ENCODE data around the gene NIBAN1. TPM values are rescaled to one million over a fixed set of nuclear protein-coding genes. Genes with fewer than 3 reads are reported as not detected.

The NIBAN1 gene
- polyA plus RNA-seq, 1 donor from 2014 or later = 0.09 TPM

- H3K4me2 ChIP-seq (ENCODE audit: low read length) = no peak overlapping the region
- no peak overlapping the region for H3K27ac ChIP-seq (ENCODE audit: low read length)
- H3K27me3 ChIP-seq (ENCODE audit: insufficient read depth, low read depth, low read length) = peaks cover 4% of the 10 kb centered on the region
- H3F3A ChIP-seq (ENCODE audit: insufficient read depth, low read length, poor library complexity, severe bottlenecking) = no peaks in the 10 kb centered on the region
- H3K9me3 ChIP-seq (ENCODE audit: low read length) = no peaks in the 10 kb centered on the region
- TF ChIP-seq POLR2AphosphoS5 (IDR thresholded peaks at IDR 0.05) = no peak
- TF ChIP-seq REST (IDR thresholded peaks at IDR 0.05; ENCODE audit: borderline replicate concordance) = no peak
- no peak for TF ChIP-seq SMC3 (conservative IDR thresholded peaks at IDR 0.05; ENCODE audit: poor library complexity)
- TF ChIP-seq TAF1 (IDR thresholded peaks at IDR 0.05; ENCODE audit: low read depth) = no peak
- TF ChIP-seq MXI1 (conservative IDR thresholded peaks at IDR 0.05; ENCODE audit: poor library complexity, severe bottlenecking) = no peak
- TF ChIP-seq EZH2 (IDR thresholded peaks at IDR 0.05; ENCODE audit: borderline replicate concordance, insufficient read depth, low read length, poor library complexity, severe bottlenecking) = no peak
- TF ChIP-seq EP300 (conservative IDR thresholded peaks at IDR 0.05; ENCODE audit: poor library complexity, severe bottlenecking) = no peak
- TF ChIP-seq RAD21 (conservative IDR thresholded peaks at IDR 0.05) = no peak
- no peak for TF ChIP-seq CTCF (IDR thresholded peaks at IDR 0.05; ENCODE audit: poor library complexity, severe bottlenecking)
- H3K9me2 ChIP-seq (ENCODE audit: insufficient read depth, low read length) = no peaks in the 10 kb centered on the region
- H3K4me3 ChIP-seq (ENCODE audit: low read length) = no peak overlapping the region
- no peak overlapping the region for H2AFZ ChIP-seq (ENCODE audit: low read depth, low read length)
- no peaks in the 10 kb centered on the region for H4K20me1 ChIP-seq (ENCODE audit: insufficient read depth)
- no peaks in the 10 kb centered on the region for H3K36me3 ChIP-seq (ENCODE audit: insufficient read depth, low read length)
- no peaks in the 10 kb centered on the region for H3K79me2 ChIP-seq (replicated peaks; ENCODE audit: insufficient read depth, low read length)
- H3K9ac ChIP-seq (ENCODE audit: low read length) = no peak overlapping the region
These were observed 42.0 kb downstream of the NIBAN1 start for GRCh38 chr1:184932319-184932718.

GRCh38 chr1:184931566-184931965 is 42.7 kb downstream of the NIBAN1 start:
- Histone ChIP-seq H3K9me3 (ENCODE audit: low read length) (no peaks in the 10 kb centered on the region), H4K20me1 (ENCODE audit: insufficient read depth) (no peaks in the 10 kb centered on the region), H3K36me3 (ENCODE audit: insufficient read depth, low read length) (no peaks in the 10 kb centered on the region), H3K4me2 (ENCODE audit: low read length) (no peak overlapping the region), H3K27me3 (ENCODE audit: insufficient read depth, low read depth, low read length) (peaks cover 4% of the 10 kb centered on the region), H3K4me3 (ENCODE audit: low read length) (no peak overlapping the region), H3K9me2 (ENCODE audit: insufficient read depth, low read length) (no peaks in the 10 kb centered on the region), H3F3A (ENCODE audit: insufficient read depth, low read length, poor library complexity, severe bottlenecking) (no peaks in the 10 kb centered on the region), H3K9ac (ENCODE audit: low read length) (no peak overlapping the region), H3K79me2 (replicated peaks; ENCODE audit: insufficient read depth, low read length) (no peaks in the 10 kb centered on the region), H2AFZ (ENCODE audit: low read depth, low read length) (no peak overlapping the region), H3K27ac (ENCODE audit: low read length) (no peak overlapping the region)
- TF ChIP-seq EZH2 (IDR thresholded peaks at IDR 0.05; ENCODE audit: borderline replicate concordance, insufficient read depth, low read length, poor library complexity, severe bottlenecking) (no peak), MXI1 (conservative IDR thresholded peaks at IDR 0.05; ENCODE audit: poor library complexity, severe bottlenecking) (no peak), RAD21 (conservative IDR thresholded peaks at IDR 0.05) (no peak), REST (IDR thresholded peaks at IDR 0.05; ENCODE audit: borderline replicate concordance) (no peak), POLR2AphosphoS5 (IDR thresholded peaks at IDR 0.05) (no peak), TAF1 (IDR thresholded peaks at IDR 0.05; ENCODE audit: low read depth) (no peak), CTCF (IDR thresholded peaks at IDR 0.05; ENCODE audit: poor library complexity, severe bottlenecking) (no peak), SMC3 (conservative IDR thresholded peaks at IDR 0.05; ENCODE audit: poor library complexity) (no peak), EP300 (conservative IDR thresholded peaks at IDR 0.05; ENCODE audit: poor library complexity, severe bottlenecking) (no peak)

All from neural cell (in vitro differentiated cells).